GM10847 (cell line): ENCODE measurements around the gene AP1G1.

Experiments
- POLR2A ChIP-seq: IDR thresholded peaks from 2 replicates; pipeline ENCODE4 v1.6.1; 2011; ENCODE audit not compliant: insufficient read length; ENCODE audit errors: extremely low read depth

AP1G1 gene

DNA sequence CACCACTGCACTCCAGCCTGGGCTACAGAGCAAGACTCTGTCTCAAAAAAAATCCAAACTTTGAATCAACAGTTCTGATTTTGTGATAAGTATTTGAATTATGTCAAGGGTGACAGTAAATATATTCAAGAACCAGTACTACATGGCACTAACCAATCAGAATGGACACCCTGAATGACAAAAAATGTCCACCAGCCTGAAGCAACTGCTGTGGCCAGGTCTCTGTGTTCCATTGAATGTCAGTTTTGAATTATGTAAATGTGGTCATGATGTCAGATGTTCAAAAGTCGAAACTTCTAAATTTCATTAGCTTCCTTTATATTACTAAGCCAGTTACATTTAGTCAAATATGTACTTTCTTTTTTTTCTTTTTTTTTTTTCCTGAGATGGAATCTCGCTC is 21.7 kb upstream of the AP1G1 start:
- no peak for TF ChIP-seq POLR2A

DNA sequence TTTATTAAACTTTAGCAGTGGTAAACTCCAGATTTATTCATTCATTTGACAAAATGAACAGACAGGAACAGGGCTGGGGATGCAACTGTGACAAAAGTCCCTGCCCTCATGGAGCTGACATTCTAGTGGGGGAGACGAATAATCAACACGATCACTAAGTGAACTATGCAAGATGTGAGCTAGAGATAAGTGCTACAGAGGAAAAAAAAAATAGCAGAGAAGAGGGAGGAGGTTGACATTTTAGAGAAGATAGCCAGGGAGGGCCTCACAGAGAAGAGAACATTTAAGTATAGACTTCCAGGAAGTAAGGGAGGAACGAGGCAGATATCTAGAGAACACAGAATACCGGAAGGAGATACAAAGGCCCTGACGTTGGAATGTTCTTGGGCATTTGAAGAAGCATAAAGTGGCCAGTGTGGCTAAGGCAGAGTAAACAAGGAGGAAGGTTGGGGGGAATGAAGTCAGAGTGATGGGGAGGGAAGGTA is 17.9 kb upstream of the AP1G1 start:
- no peak for TF ChIP-seq POLR2A

DNA sequence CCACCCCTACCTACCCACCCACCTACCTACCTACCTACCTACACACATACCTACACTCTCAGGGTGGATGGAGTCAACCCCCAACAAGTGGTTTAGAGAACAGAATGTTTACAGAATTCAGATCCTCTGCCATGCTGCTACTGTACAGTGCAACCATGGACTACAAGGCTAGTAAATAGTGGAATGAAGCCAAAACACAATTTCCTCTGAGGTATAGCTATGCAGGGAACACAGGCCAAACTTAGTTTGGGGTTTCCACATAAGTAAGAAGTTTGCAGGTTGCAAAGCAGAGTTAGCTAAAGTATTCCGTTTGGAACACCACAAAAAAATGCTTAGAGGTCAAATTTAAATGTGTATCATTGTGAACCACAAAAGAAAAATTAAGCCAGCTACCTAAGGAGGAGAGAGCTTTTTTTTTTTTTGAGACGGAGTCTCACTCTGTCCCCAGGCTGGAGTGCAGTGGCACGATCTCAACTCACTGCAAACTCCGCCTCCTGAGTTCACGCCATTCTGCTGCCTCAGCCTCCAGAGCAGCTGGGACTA is 2.7 kb upstream of the AP1G1 start:
- no peak for TF ChIP-seq POLR2A

DNA sequence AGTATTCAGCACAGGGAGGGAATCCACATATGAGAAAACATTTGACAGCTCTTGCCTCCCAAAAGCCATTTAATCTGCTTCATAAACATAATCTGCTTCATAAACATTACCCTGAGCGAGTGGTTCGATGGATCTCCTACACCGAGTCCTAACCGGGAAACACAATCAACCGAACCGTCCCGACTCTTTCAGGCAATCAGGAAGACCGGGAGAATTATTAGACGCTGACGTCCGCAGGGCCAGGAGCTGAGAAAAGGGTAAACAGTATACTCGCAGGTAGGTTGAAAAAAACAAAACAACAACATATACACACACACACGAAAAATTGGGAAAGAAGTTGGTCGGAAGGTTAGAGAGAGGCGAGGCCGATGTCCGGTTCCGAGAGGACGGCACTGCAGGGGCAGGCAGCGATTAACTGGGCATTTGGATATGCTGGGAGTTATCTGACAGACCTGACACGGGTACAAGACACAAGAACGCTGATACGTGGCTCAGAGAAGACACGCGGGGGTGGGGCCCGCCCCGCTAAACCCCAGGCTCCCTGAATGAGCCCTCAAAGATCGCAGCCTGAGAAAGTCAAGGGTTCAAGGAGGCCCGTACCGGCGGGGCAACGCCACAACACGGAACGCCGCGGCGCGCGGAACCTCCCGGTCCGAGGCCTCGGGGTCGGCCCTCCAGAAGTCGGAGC is 585 bp downstream of the AP1G1 start:
- TF ChIP-seq POLR2A: no peak

DNA sequence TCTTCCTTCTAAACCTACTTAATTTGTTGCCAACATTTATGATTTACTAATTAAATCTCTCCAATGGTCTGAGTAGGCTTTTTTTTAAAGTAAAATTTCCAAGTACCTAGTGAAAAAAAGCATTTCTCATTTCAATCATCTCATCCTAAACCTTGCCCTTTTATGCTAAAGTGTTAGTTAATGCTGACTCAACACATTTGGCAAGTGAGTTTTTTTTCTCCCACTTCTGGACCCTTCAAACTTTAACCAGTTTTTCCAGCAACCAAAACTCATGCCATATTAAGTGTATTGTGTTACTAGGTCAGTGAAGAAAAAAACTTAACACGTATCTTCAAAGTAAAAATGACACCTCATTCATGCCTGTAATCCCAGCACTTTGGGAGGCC is 5.3 kb downstream of the AP1G1 start:
- no peak for TF ChIP-seq POLR2A

DNA sequence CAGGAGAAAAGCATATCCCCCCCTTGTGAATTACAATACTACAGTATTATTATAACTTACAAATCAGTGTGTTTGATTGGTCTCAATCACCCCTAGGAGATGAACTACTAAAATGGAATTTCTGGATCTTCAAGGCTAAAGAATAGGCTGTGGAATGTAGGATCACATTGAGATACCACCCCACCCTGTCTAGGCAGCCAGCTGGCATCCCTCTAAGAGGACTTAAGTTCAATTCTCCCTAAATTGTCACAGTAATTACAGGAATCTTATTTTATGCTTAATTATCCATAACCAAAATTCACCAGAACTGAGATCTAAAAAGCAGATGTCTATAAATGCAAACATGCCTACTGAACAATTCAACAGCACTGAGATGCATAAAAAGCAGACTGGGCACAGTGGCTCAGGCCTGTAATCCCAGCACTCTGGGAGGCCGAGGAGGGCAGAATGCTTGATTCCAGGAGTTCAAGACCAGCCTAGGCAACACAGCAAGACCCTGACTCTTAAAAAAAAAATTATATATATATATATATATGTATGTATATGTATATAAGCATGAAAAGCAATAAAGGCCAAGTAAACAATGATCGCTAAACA is 12.0 kb downstream of the AP1G1 start:
- no peak for TF ChIP-seq POLR2A

DNA sequence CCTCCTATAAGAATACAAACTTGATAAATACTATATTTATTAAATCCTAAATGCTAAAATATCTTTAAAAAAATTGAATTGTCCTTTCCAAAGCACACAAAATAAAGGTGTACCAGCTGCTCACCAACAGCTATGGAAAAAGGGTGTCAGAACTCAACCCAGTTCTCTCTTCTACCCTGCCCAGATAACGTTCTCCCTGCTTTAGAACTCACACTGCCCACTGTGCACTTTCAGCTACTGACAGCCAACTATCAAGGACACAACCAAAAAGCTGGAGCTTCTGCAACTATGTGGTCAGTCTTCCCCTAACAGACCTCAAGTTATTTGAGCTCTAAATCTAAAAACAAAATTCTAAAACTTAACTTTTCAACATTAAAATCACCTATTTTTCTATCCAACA is 13.7 kb downstream of the AP1G1 start:
- no peak for TF ChIP-seq POLR2A

DNA sequence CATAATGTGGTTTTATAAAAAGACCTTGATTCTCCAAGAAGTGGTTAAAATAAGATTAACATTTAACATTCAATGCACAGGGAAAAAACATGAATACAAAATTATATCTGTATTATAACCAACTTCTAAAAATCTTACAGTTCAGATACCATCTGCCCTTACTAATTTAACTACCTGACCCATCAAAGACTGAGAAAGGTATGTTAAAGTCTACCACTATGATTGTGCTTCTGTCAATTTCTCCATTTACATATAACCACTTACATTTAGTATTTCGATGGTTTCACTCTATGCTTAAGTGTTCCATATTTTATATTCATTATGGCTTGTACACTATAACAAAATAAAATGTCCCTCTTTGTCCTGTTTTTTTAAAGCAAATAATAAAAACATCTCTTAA is 14.6 kb downstream of the AP1G1 start:
- no peak for TF ChIP-seq POLR2A

DNA sequence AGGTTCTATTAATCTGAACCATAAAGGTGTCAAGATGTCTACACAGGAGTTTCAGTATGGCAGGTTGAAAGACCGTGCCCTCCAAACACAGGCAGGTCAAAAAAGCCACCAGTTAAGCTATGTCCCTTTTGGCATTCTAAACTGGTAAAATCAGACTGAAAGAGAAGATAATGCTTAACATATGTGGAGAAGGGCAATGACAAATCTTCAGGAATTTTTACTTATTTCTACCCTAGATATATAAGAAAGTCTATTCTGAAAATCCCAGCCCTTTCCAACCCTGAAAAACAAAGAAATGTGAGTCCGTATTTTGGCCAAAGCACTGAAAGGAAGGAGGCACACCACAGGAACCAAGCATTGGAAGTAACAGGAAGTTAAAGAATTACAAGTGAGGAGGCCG is 16.5 kb downstream of the AP1G1 start:
- TF ChIP-seq POLR2A: no peak

DNA sequence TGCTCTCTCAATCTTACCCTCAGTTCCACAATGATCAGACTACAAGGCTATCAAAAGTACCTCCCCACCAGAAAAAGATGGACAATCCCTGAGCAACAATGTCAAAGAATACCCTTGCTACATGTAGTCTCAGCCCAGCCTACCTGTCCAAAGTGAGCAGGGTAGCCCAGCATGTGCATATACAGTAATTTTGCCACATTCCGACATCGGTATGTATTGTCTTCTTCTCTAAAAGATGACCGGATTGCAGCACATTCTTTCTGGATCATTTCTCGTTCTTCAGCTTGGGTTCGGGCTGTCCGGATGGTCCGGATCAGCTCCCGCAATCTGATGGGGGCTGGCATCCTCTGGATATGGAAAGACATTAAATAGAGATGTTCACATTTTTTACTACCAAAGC is 19.5 kb downstream of the AP1G1 start:
- no peak for TF ChIP-seq POLR2A

DNA sequence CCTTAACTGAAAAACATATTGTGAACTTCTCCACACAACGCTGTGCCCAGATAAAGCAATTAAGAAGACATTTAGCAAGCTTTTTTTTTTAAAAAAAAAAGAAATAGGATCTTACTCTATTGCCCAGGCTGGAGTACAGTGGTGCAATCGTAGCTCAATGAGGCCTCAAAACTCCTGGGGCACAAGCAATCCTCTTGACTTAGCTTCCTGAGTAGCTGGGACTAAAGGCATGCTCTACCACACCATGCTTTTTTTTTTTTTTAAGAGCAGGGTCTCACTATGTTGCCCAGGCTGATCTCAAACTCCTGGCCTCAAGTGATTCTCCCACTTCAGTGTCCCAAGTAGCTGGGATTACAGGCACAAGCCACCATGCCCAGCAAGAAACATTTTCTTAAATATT is 20.1 kb downstream of the AP1G1 start:
- TF ChIP-seq POLR2A: no peak

DNA sequence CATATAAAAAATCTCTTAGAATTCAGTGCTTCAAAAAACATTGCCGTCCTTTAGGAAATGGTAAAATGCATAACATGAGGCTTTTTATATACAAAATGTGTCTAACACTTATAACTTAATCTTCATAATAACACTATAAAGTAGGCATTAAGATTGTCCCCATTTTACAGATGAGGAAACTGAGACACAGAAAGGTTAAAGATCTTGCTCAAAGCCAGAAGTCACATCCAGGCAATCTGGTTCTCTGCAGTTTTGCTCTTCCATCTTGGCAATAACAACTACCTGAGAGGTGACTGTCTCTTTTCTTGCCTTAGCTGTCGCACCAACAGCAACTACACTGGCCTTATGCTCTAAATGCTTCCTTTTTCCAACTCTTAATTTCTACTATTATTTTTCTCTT is 24.5 kb downstream of the AP1G1 start:
- TF ChIP-seq POLR2A: no peak

DNA sequence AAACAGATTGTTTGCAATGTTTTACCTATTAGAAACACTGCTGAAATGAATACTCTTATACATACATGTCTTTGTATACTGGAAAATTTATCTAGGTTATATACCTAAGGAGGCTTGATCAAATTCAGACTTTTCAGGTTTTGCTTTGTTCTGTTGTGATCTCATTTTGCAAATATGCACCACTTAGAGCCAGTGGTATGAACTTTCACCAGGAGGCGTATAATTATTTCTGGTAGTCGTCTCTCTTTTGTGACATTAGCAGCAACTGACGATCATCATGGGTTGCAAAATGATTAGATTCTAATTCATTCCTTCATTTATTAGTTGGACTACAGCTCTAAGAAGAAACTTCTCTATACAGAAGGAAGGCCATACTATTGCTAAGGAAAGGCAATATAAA is 26.9 kb downstream of the AP1G1 start:
- no peak for TF ChIP-seq POLR2A

DNA sequence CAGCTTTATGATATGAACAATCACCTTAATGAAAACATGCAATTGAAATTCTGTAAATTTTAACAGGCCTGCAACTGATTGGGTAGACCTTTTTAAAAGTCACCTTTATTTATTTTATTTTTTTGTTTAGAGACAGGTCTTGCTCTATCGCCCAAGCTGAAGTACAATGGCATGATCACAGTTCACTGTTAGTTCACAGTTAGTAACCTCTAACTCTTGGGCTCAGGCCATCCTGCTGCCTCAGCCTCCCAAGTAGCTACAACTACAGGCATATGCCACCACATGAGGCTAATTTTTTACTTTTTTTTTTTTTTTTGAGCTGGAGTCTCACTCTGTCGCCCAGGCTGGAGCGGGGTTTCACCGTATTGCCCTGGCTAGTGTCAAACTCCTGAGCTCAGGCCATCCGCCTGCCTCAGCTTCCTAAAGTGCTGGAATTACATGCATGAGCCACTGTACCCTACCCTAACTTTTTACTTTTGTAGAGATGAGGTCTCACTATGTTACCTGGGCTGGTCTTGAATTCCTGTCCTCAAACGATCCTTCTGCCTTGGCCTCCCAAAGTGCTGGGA is 28.0 kb downstream of the AP1G1 start:
- no peak for TF ChIP-seq POLR2A

DNA sequence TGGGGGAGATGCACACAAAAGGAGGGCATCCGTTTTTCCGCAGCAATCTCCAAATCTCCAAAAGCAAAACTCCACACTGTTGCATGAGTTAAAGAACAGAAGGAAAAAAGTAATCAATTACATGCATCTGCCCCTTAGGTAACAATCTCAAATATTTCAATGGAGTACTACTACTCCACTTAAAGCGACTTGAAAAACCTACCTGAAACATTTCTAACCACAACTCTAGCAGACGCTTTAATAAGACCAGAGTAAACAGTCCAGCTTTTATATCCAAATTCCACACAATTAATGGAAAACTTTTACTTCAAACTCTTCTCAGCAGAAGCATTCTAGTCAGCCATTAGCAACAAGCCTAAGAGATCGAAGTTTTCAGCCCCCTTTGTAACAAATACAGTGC is 29.9 kb downstream of the AP1G1 start:
- no peak for TF ChIP-seq POLR2A

DNA sequence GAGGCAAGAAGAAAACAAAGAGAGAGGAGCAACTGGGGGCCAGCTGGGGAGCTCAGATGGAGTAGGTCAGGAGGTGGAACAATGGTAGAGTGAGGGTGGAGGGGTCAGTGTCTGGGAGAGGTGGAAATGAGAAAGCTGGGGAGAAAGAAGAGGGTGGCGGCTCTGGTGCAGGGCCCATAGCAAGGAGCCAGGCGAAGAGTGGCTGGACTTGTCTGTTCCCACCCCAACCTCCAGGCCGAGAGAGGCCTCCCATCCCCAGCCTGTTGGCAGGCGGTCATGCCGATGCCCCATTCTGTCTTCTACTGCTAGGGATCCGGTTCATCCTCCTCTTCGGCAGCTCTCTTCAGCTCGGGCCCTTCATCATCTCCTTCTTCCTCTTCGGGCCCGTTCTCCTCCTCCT is 31.3 kb downstream of the AP1G1 start:
- TF ChIP-seq POLR2A: no peak

DNA sequence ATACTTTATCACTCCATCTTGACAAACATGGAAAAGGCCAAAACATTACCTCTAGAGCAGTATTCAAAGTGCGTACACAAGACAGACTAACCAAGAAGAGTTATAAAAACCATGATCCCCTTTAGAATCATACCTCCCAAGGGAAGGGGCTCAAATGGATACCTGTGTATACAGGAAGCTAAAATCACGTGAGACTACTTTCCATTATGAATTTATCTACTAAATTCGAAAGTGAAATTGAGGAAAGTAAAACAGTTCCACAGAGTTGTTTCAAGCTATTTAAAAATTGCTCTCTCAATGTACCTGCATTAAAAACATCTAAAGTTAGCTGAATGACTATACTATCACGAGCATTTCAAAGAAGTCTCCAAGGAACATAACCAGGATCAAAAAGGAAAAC is 32.7 kb downstream of the AP1G1 start:
- no peak for TF ChIP-seq POLR2A

DNA sequence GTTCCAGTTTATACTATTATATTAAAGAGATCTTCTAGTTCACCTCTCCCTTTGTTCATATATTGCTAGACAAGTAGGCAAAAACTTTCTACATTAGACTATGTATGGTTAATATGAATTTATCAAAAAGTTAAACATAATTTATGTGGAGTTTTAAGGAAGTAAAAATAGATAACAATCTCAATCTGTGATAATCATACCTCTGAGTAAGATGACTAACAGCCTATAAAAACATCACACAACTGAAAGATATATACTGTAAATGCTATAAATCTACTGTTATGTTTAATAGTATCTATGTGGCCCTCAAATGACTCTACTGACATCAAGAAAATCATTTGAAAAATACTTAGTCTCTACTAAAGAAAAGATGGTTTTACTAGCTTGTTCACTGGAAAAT is 37.1 kb downstream of the AP1G1 start:
- no peak for TF ChIP-seq POLR2A
